Measurements from ENCODE around the gene MSRB1. TPM values are rescaled to one million over a fixed set of nuclear protein-coding genes. Genes with fewer than 3 reads are reported as not detected.

The MSRB1 gene
- total and polyA plus RNA-seq, 11 donors: 12.4 to 70.2 (median 33.7) TPM

DNA sequence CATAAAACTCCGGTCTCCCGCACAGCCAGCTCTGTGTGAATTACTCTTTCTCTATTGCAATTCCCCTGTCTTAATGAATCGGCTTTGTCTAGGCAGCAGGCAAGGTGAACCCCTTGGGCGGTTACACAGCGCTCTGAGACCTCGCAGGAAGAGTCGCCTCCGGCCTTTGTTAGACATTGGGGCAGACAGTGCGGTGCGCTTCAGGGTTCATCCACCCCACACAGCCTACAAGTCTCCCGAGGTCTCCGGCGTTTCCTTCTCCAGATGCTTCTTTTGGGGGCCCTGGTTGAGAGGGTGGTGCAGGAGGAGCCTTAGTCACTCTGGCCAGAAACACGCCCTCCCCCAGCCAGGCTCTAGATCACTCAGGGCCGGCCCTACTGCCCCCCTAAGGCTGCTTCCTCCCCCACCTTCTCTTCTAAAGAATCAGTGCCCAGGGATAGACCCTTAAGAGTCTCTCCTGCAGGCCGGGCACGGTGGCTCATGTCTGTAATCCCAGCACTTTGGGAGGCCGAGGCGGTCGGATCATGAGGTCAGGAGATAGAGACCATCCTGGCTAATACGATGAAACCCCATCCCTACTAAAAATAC, 1.7 kb upstream of the MSRB1 start:
- Histone ChIP-seq H3K4me1 (peaks cover 0 to 24% (median 16%) of the 10 kb centered on the region in 12 donors), H3K9me3 (no peaks in the 10 kb centered on the region), H3K27me3 (no peaks in the 10 kb centered on the region), H3K4me3 (no peak overlapping the region), H3K36me3 (peaks cover 0 to 20% (median 14%) of the 10 kb centered on the region in 9 donors), H3K27ac (no peak overlapping the region)
- ATAC-seq (no peak), DNase-seq (no peak)
- WGBS, 4 donors: 92 to 93% (median 92%) methylated on average over 20 to 21 of the region's 21 CpGs
- intact Hi-C loops (cut with DNase I): loop anchor here in 1 of 10 donors (5.0 kb wide), 1 partner anchor 162 kb away; the partner anchor contains the start of genes NUBP2 and SPSB3
- no peak for TF ChIP-seq POLR2A (IDR thresholded peaks at IDR 0.05)
- TF ChIP-seq, protein P1, sequence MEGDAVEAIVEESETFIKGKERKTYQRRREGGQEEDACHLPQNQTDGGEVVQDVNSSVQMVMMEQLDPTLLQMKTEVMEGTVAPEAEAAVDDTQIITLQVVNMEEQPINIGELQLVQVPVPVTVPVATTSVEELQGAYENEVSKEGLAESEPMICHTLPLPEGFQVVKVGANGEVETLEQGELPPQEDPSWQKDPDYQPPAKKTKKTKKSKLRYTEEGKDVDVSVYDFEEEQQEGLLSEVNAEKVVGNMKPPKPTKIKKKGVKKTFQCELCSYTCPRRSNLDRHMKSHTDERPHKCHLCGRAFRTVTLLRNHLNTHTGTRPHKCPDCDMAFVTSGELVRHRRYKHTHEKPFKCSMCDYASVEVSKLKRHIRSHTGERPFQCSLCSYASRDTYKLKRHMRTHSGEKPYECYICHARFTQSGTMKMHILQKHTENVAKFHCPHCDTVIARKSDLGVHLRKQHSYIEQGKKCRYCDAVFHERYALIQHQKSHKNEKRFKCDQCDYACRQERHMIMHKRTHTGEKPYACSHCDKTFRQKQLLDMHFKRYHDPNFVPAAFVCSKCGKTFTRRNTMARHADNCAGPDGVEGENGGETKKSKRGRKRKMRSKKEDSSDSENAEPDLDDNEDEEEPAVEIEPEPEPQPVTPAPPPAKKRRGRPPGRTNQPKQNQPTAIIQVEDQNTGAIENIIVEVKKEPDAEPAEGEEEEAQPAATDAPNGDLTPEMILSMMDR (IDR thresholded peaks at IDR 0.05): no peak

DNA sequence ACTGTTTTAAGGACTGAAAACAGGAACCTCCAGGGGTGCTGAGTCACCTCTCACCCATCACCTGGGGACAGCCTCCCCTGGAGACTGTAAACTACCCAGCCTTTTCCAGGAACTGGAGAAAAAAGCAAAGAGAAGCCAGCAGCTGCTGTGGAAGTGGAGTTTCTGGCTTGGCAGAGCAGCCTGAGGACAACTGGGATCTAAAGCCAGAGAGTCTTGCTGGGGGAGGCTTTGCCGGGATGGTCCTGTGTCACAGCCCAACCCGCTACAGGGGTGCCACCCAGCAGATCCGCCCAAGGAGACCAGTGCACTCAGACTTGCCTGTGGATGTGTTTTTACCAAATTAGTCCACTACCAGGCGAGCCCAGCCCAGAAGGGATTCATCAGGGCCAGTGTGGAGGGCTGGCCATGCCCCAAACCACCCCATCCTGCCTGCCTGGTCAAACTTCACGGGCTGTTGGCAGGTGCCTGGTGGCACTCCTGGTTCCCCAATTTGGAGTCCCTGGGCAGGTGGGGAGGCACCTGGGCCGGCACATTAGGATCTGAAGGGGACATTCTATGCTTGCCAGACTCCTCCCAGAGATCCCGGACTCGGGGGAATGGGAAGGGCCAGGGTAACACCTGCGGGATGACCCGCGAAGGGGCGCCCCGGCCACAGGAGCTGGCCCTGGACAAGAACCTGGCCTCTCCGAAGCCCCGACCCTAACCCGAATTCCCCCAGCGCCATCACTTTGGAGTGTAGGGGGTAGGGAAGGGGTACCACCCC, 771 bp downstream of the MSRB1 start:
- peak overlapping the region; percentile 50 to 88 (median 78) for H3K4me3 ChIP-seq
- H3K27ac ChIP-seq: peak overlapping the region in 11 of 12 donors; percentile 77 to 89 (median 81)
- no peak for TF ChIP-seq POLR2A (IDR thresholded peaks at IDR 0.05)
- TF ChIP-seq, protein P1 (IDR thresholded peaks at IDR 0.05): no peak
- WGBS, 4 donors: 14 to 27% (median 19%) methylated on average over 5 to 17 of the region's 17 CpGs
- peak in 1 of 5 donors; percentile 52 for DNase-seq
- intact Hi-C loops (cut with DNase I): loop anchor here in 1 of 10 donors (5.0 kb wide), 1 partner anchor 160 kb away; the partner anchor contains the start of genes NUBP2 and SPSB3
- no peaks in the 10 kb centered on the region for H3K27me3 ChIP-seq
- H3K9me3 ChIP-seq: no peaks in the 10 kb centered on the region
- peaks cover 0 to 43% (median 35%) of the 10 kb centered on the region in 9 donors for H3K36me3 ChIP-seq
- peaks cover 0 to 35% (median 16%) of the 10 kb centered on the region in 12 donors for H3K4me1 ChIP-seq
- ATAC-seq: peak; percentile 1 to 13 (median 10)

DNA sequence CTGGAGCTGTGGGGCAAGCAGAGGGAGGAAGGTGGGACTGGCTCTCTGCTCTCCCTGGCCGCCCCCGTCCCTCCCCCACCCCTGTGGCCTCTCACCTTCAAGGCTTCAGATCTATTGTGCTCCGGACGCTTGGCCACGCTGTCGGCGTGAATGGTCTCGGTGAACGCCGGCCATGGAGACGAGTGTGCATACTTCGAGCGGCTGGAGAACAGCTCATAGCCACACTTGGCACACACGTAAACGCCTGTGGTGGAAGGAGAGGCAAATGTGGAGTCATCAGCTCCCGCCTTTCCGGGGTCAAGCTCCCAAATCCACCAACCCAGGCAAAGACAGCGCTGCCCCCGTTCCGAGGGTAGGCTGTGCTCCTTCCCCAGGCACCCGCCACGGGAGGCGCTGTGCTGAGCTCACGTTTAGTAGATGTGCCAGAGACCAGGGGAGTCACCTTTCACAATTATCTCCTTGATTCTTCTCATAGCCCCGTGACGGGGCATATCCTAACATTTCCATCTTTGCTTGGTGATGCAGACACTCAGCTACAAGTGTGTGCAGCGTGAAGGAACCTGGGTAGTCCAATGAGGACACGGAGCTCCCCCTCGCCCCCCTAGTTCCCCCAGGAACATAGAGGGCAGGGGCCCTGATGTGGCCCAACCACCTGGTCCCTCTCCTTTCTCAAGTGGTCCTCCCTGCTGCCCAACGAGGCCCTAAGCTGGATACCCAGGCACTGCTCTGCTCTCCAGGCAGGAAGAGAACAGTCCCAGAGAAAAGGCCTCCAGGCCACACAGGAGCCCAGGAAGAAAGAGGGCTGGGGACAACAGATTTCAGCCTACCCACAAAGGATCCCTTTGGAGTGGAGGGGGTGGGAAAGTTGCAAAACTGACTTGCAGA, 1.6 kb downstream of the MSRB1 start:
- intact Hi-C loops (cut with DNase I): loop anchor here in 1 of 10 donors (5.0 kb wide), 1 partner anchor 159 kb away; the partner anchor contains the start of genes NUBP2 and SPSB3
- no peaks in the 10 kb centered on the region for H3K9me3 ChIP-seq
- H3K27ac ChIP-seq: peak overlapping the region in 11 of 12 donors; percentile 77 to 89 (median 81)
- no peak for DNase-seq
- H3K4me3 ChIP-seq: peak overlapping the region in 7 of 12 donors; percentile 65 to 88 (median 82)
- no peaks in the 10 kb centered on the region for H3K27me3 ChIP-seq
- H3K36me3 ChIP-seq: peaks cover 0 to 46% (median 39%) of the 10 kb centered on the region in 9 donors
- no peak for ATAC-seq
- TF ChIP-seq, protein P1 (IDR thresholded peaks at IDR 0.05): peak in 2 of 12 donors; percentile 9 to 22
- no peak for TF ChIP-seq POLR2A (IDR thresholded peaks at IDR 0.05)
- H3K4me1 ChIP-seq: peaks cover 0 to 35% (median 16%) of the 10 kb centered on the region in 12 donors
- WGBS, 4 donors: 84 to 91% (median 86%) methylated on average over 29 to 30 of the region's 30 CpGs
